ENCODE results near the gene CMA1. TPM values are rescaled to one million over a fixed set of nuclear protein-coding genes. Genes with fewer than 3 reads are reported as not detected.
"Not testable (repeated sequence)": the region's sequence is repeated elsewhere in the genome, so short reads cannot be mapped to it uniquely, and the experiment has no call there.

CMA1 gene
- total and polyA plus RNA-seq, 12 donors, result not detected

DNA sequence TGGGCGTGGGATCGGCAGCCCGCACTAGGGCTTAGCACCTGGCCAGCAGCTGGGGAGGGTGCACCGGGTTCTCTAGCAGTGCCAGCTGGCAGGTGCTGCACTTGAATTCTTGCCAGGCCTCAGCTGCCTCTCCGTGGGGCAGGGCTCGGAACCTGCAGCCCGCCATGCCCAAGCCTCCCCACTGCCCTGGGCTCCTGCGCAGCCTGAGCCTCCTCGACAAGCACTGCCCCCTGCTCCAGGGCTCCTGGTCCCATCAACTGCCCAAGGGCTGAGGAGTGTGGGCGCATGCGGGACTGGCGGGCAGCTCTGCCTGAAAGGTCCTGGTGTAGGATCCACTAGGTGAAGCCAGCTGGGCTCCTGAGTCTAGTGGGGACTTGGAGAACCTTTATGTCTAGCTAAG is 34.9 kb downstream of the CMA1 start:
- no peak for DNase-seq
- H3K36me3 ChIP-seq (replicated peaks in 1 of 2), result no peaks in the 10 kb centered on the region
- H3K4me3 ChIP-seq, result no peak overlapping the region
- TF ChIP-seq, protein P1, sequence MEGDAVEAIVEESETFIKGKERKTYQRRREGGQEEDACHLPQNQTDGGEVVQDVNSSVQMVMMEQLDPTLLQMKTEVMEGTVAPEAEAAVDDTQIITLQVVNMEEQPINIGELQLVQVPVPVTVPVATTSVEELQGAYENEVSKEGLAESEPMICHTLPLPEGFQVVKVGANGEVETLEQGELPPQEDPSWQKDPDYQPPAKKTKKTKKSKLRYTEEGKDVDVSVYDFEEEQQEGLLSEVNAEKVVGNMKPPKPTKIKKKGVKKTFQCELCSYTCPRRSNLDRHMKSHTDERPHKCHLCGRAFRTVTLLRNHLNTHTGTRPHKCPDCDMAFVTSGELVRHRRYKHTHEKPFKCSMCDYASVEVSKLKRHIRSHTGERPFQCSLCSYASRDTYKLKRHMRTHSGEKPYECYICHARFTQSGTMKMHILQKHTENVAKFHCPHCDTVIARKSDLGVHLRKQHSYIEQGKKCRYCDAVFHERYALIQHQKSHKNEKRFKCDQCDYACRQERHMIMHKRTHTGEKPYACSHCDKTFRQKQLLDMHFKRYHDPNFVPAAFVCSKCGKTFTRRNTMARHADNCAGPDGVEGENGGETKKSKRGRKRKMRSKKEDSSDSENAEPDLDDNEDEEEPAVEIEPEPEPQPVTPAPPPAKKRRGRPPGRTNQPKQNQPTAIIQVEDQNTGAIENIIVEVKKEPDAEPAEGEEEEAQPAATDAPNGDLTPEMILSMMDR (IDR thresholded peaks at IDR 0.05), result no peak
- no peak for TF ChIP-seq POLR2A (IDR thresholded peaks at IDR 0.05)
- H3K27ac ChIP-seq, result no peak overlapping the region
- H3K4me1 ChIP-seq (replicated peaks in 1 of 2), result no peaks in the 10 kb centered on the region
- intact Hi-C loops (cut with DNase I), result no loop called here
- 69 to 92% (median 73%) methylated on average over 5 to 12 of the region's 12 CpGs; no CpG with 5 or more reads in 1 of the 4 donors for WGBS, 4 donors
- H3K27me3 ChIP-seq, result no peaks in the 10 kb centered on the region
- H3K9me3 ChIP-seq (replicated peaks in 1 of 3), result no peaks in the 10 kb centered on the region

DNA sequence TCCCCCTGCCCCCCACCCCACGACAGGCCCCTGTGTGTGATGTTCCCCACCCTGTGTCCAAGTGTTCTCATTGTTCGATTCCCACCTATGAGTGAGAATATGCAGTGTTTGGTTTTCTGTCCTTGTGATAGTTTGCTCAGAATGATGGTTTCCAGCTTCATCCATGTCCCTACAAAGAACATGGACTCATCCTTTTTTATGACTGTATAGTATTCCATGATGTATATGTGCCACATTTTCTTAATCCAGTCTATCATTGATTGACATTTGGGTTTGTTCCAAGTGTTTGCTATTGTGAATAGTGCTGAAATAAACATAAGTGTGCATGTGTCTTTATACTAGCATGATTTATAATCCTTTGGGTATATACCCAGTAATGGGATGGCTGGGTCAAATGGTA is 37.6 kb downstream of the CMA1 start:
- H3K4me1 ChIP-seq (replicated peaks in 1 of 2); H3K27me3 ChIP-seq; DNase-seq; H3K36me3 ChIP-seq (replicated peaks in 1 of 2); H3K27ac ChIP-seq; intact Hi-C loops (cut with DNase I); H3K4me3 ChIP-seq; H3K9me3 ChIP-seq (replicated peaks in 1 of 3): not testable (repeated sequence)
- WGBS, 4 donors, result 77 to 100% (median 90%) methylated on average over 1 to 2 of the region's 2 CpGs

DNA sequence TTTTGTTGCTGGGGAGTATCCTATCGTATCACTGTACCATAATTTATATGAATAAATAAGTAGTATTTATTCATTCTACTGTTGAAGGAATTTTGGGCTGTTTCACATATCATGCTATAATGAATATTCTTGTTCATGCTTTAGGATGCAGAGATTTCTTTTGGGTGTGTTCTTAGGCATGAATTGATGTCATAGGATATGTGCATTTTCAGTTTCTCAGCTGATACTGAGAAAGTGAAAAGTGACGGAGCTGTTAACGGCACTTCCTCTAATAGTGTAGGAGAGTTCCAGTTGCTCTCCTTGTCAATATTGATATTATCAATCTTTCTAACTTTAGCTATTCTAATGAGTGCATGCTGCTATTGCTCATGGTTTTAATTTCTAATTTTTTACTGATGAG is 42.3 kb downstream of the CMA1 start:
- DNase-seq, result no peak
- Histone ChIP-seq H3K36me3 (replicated peaks in 1 of 2) (no peaks in the 10 kb centered on the region), H3K27ac (no peak overlapping the region), H3K9me3 (replicated peaks in 1 of 3) (no peaks in the 10 kb centered on the region), H3K4me1 (replicated peaks in 1 of 2) (no peaks in the 10 kb centered on the region), H3K4me3 (no peak overlapping the region), H3K27me3 (no peaks in the 10 kb centered on the region)
- WGBS, 4 donors, result 90 to 94% (median 91%) methylated on average over 3 of the region's 3 CpGs
- TF ChIP-seq, protein P1 (IDR thresholded peaks at IDR 0.05), result no peak
- TF ChIP-seq POLR2A (IDR thresholded peaks at IDR 0.05), result no peak
- intact Hi-C loops (cut with DNase I), result no loop called here

DNA sequence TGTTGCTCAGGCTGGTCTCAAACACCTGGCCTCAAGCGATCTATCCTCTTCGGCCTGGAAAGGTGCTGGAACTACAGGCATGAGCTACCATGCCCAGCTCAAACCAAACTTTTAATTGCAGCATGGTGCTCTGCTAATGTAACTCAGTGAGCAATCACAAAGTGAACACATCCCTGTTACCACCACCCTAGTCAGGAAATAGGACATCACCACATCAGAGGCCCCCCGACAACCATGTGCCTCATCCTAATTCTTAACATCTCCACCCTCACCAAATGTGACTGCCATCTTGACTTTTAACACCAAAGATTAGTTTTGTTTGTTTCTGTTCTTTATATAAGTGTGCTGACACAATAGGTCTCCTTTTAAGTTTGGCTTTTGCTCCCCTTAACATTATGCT is 42.7 kb downstream of the CMA1 start:
- Histone ChIP-seq H3K27me3 (no peaks in the 10 kb centered on the region), H3K4me1 (replicated peaks in 1 of 2) (no peaks in the 10 kb centered on the region), H3K9me3 (replicated peaks in 1 of 3) (no peaks in the 10 kb centered on the region), H3K27ac (no peak overlapping the region), H3K4me3 (no peak overlapping the region), H3K36me3 (replicated peaks in 1 of 2) (no peaks in the 10 kb centered on the region)
- intact Hi-C loops (cut with DNase I), result no loop called here
- 98 to 100% (median 98%) methylated on average over 3 of the region's 3 CpGs for WGBS, 4 donors
- DNase-seq, result no peak
- TF ChIP-seq, protein P1 (IDR thresholded peaks at IDR 0.05), result no peak
- no peak for TF ChIP-seq POLR2A (IDR thresholded peaks at IDR 0.05)

DNA sequence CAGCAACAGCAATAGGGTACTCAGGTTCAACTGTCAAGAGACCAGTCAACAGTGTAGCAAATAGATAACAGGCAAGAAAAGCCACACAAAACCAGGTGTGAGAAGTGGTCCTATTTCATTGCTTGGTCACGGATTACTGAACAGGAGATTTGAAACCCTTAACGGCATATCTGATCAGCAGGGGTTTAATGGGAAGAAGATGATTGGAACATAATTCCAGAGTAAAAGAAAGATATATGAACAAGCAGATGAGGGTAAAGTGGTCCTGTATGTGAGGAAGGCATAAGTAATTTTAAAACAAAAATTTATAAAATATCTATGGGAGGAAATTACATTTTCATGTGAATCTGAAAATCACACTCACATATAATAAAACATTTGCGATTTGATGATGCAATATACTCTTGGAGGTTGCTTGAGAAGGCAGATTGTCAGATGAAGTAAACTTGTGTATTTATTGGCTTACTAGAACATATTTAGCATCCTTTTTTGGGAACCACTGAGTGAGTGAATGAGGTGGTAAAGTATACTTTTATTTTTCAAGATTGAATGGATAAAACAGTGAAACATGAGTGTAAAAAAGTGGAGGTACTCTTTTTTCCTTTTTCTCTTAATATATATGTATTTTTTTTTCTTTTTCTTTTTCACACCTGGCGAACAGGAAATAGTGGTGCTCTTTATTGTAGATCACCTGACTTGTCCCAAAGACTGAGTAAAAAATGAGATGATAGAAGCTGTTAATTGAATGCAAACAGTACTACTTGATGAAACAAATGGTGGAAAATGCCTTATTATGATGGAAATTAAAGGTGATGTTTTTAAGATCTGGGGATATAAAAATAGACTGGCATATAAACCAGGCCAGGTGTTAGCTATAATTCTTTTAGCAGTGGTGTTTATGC is 43.9 kb downstream of the CMA1 start:
- TF ChIP-seq POLR2A (IDR thresholded peaks at IDR 0.05), result no peak
- TF ChIP-seq, protein P1 (IDR thresholded peaks at IDR 0.05), result no peak
- H3K27ac ChIP-seq, result no peak overlapping the region
- no peaks in the 10 kb centered on the region for H3K36me3 ChIP-seq (replicated peaks in 1 of 2)
- H3K27me3 ChIP-seq, result no peaks in the 10 kb centered on the region
- H3K4me3 ChIP-seq, result no peak overlapping the region
- no peaks in the 10 kb centered on the region for H3K9me3 ChIP-seq (replicated peaks in 1 of 3)
- DNase-seq, result no peak
- 69 to 94% (median 76%) methylated on average over 4 of the region's 4 CpGs for WGBS, 4 donors
- H3K4me1 ChIP-seq (replicated peaks in 1 of 2), result no peaks in the 10 kb centered on the region
- intact Hi-C loops (cut with DNase I), result no loop called here
